K562 (cell line): ENCODE measurements around the gene CHDH. TPM values are rescaled to one million over a fixed set of nuclear protein-coding genes. Genes with fewer than 3 reads are reported as not detected.

Experiments
- ZBTB40 ChIP-seq, 2 experiments: fragments of 450-650 bp in 1 of 2; sonication (generic) in 1 of 2; formaldehyde crosslinking in 1 of 2; IDR thresholded peaks; 2 replicates each; pipeline versions ENCODE4 v1.7.1 to v1.9.0; 2016 to 2022; ENCODE audit warnings: inconsistent platforms in 1 of 2, mild to moderate bottlenecking in 1 of 2, missing genetic modification reagents in 1 of 2
- polyA plus RNA-seq, 8 experiments: library from polyadenylated mRNA; depleted of rRNA in 4 of 8; stranded (reverse) in 5 of 8; unstranded in 3 of 8; fragments of >200 nt; fragmentation: Nextera tagmentation in 2 of 8; fragmentation: Illumina TruSeq in 1 of 8; extraction: Ambion mirVana in 2 of 8; extraction: Trizol in 1 of 8; gene quantifications; 2 replicates each; pipeline versions ENCODE4 v1.2.1 to v1.2.3, GENCODE V29; 2011 to 2014; ENCODE audit warnings: inconsistent platforms in 1 of 8, missing spikeins in 1 of 8
- total RNA-seq, 7 experiments: library from RNA; depleted of rRNA in 6 of 7; stranded (reverse); fragments of >200 nt in 6 of 7; fragmentation: Illumina TruSeq in 2 of 7; extraction: Trizol in 2 of 7; gene quantifications; 2 replicates each; pipeline versions ENCODE4 v1.2.1 to v1.2.3, GENCODE V29; 2011 to 2021; ENCODE audit warnings: low replicate concordance in 1 of 7

Gene CHDH
- total and polyA plus RNA-seq, 9 of the 15 experiments (the other 6 are each of a cell fraction or from before 2014, with no cell fraction given) = 0.06 to 1.9 (median 0.46) TPM

- TF ChIP-seq ZBTB40 (IDR thresholded peaks at IDR 0.05) (peak; percentile 89), ZBTB40 (CRISPR knock-in tag; IDR thresholded peaks at IDR 0.05) (no peak)
Observed at GRCh38 chr3:53891497-53892285, 45.5 kb upstream of the CHDH start, which contains the start of gene SELENOK (continued).
